AG04449 (cell line): ENCODE data around the gene RAB11A.

Experiments
- CTCF ChIA-PET: fragments of 350-600 bp; formaldehyde crosslinking; extraction: SDS; loops from one replicate; lab custom pipeline; 2021; ENCODE audit warnings: antibody characterized with exemption; lab: Yijun Ruan, JAX
- POLR2A ChIA-PET: fragments of 400-600, 350-600 bp; formaldehyde crosslinking; extraction: SDS; loops from one replicate; lab custom pipeline; 2020; ENCODE audit warnings: antibody characterized with exemption, inconsistent platforms; lab: Yijun Ruan, JAX
- DNase-seq: peaks from one replicate; pipeline ENCODE4 v3.0.0-alpha.2; 2010; ENCODE audit warnings: low read depth, low spot score
- H3K4me3 ChIP-seq: 2 replicates; pipeline ENCODE4 v1.5.1; 2011; ENCODE audit warnings: low read depth, mild to moderate bottlenecking, control low read depth, low read length
- TF ChIP-seq, protein P1 (sequence below): IDR thresholded peaks from one replicate; pipeline ENCODE4 v1.5.1; 2011; ENCODE audit warnings: mild to moderate bottlenecking, moderate library complexity, low read length, control low read depth, inconsistent platforms; ENCODE audit not compliant: insufficient read depth; ENCODE audit errors: missing control alignments

Gene RAB11A

DNA sequence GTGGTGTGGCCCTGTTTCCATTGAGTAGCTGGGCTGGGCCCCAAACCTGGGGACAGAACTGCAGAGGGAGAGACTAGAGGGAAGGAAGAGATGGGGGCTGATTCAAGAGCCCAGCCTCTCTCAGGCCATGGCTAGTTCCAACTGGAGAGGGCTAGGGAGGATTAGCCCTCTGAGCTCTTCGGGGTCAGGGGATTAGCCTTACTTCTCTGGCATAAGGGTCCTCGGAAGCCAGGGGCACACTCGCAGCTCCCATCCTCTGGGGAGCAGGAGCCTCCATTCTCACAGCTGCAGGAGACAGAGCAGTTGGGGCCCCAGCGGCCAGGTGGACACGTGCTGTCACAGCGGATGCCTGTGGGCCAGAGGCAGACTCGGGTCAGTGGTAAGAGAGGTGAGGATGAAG lies 53.3 kb downstream of the RAB11A start:
- H3K4me3 ChIP-seq: no peak overlapping the region
- TF ChIP-seq, protein P1, sequence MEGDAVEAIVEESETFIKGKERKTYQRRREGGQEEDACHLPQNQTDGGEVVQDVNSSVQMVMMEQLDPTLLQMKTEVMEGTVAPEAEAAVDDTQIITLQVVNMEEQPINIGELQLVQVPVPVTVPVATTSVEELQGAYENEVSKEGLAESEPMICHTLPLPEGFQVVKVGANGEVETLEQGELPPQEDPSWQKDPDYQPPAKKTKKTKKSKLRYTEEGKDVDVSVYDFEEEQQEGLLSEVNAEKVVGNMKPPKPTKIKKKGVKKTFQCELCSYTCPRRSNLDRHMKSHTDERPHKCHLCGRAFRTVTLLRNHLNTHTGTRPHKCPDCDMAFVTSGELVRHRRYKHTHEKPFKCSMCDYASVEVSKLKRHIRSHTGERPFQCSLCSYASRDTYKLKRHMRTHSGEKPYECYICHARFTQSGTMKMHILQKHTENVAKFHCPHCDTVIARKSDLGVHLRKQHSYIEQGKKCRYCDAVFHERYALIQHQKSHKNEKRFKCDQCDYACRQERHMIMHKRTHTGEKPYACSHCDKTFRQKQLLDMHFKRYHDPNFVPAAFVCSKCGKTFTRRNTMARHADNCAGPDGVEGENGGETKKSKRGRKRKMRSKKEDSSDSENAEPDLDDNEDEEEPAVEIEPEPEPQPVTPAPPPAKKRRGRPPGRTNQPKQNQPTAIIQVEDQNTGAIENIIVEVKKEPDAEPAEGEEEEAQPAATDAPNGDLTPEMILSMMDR: no peak
- POLR2A ChIA-PET: no interaction called here
- CTCF ChIA-PET: no interaction called here
- DNase-seq: no peak

DNA sequence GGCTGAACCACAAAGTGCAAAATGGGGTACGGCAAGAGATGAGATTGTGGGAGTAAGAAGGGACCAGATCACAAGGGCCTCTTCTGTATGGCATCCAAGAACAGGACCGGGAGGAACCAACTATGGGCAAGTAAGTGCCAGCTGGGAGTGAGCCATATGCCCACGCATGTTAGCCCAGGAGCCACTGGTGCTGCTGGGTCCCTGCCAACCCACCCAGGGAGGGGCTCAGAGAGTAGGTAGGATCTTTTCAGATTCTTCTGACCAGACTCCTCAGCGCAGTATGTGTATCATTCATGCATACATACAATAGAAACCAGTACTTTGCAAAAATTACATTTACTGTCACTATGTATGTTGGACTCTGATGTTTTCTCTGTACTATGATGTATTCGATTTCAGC lies 54.0 kb downstream of the RAB11A start:
- H3K4me3 ChIP-seq: no peak overlapping the region
- CTCF ChIA-PET: no interaction called here
- no peak for DNase-seq
- TF ChIP-seq, protein P1: no peak
- POLR2A ChIA-PET: no interaction called here

DNA sequence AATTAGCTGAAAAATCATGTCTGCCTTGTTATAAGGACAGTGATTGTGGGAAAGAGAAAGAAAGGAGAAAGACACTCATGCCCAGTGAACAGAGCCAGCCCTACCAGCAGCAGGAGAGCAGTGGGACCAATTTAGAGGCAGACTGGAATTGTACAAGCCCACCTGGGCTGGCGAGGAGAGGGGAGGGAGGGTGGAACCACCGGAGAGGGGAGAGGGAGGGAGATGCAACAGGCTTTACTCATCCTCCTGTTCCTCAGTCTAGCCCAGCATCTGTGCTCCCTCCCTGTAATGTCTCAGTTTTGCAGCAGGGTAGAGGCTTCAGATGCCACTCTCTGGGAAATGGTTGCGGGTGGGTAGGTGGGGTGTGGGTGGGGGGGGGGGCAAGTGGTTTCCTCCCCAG lies 54.7 kb downstream of the RAB11A start:
- ChIA-PET CTCF (no interaction called here), POLR2A (no interaction called here)
- DNase-seq: no peak
- no peak overlapping the region for H3K4me3 ChIP-seq
- TF ChIP-seq, protein P1: no peak

DNA sequence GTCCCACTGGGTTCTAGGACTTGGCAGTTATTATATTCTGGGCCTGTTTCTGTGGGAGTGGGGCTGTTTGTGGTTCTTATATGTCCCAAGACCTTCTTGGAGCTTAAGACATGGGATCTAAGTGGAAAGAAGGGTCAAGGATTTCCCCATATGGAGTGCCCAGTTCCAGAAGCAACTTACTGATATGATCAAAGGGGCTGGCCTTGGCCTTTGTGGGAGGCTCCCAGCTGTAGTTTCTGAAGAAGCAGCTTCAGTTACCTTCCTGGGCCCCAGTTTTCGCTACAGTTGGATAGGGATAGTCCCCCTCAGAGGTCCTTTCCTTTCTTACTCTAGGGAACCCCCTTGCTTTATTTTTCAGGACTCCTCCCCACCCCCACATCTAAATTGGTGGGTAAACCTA lies 56.0 kb downstream of the RAB11A start:
- no peak overlapping the region for H3K4me3 ChIP-seq
- TF ChIP-seq, protein P1: no peak
- ChIA-PET CTCF (interaction anchor here (1.0 to 1.5 kb wide), 3 partner anchors 9 to 363 kb away, joined by 3 to 7 read pairs (median 3); no protein-coding TSS in a partner anchor), POLR2A (interaction anchor here (0.6 kb wide), 1 partner anchor 381 kb away, joined by 3 read pairs; no protein-coding TSS in a partner anchor)
- DNase-seq: no peak

DNA sequence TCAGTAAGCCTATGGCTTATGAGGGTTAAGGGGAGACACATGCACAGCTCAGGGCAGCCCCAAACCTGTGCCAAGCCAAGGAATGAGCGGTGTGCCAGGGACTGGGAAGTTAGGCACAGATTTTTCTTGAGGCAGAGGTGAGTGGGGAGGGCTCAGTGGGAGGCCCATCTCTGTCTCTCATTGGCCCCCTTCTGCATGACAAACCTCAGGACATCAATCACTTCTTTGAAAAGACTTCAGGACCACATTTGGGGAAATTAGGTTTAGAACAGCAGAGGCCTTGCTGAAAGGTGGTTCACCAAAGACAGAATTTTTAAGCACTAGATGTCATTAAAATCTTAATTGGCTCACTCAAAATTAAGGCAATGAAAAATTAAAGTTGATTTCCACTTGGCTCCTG lies 57.2 kb downstream of the RAB11A start:
- no peak for DNase-seq
- no peak overlapping the region for H3K4me3 ChIP-seq
- POLR2A ChIA-PET: no interaction called here
- TF ChIP-seq, protein P1: no peak
- CTCF ChIA-PET: interaction anchor here (0.9 to 1.2 kb wide), 2 partner anchors 9 to 23 kb away, joined by 4 to 5 read pairs; no protein-coding TSS in a partner anchor

DNA sequence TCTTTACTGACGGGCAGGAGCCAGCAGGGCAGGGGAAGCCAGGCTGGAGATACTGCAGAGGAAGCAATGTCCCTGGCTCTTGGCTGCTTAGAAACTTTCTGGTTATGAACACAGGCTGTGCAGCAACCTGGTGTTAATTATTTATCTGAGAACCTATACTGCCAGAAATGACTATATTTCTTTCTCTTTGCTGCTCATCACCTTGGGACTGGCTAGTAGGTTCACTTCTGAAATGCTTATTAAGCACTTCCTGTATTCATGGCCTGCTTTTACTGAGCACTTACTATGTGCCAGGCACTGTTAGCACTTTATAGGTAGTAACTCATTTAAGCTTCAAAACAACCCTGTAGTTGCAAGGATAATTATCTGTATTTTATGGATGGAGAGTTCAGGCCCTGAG lies 57.6 kb downstream of the RAB11A start:
- TF ChIP-seq, protein P1: no peak
- CTCF ChIA-PET: interaction anchor here (0.7 to 1.2 kb wide), 3 partner anchors 9 to 23 kb away, joined by 3 to 5 read pairs (median 4); no protein-coding TSS in a partner anchor
- H3K4me3 ChIP-seq: no peak overlapping the region
- no peak for DNase-seq
- POLR2A ChIA-PET: no interaction called here
